ENCODE measurements around the gene EIF3K. TPM values are rescaled to one million over a fixed set of nuclear protein-coding genes. Genes with fewer than 3 reads are reported as not detected.

Gene EIF3K
- total and polyA plus RNA-seq, 2 of the 13 experiments (the other 11 are each of a cell fraction or from before 2014, with no cell fraction given), result 179 to 258 TPM

- DNase-seq (ENCODE audit: low spot score) (no peak), ATAC-seq (no peak; the same call in 2 of the 3 replicates), FAIRE-seq (no peak)
- no peaks in the 10 kb centered on the region for H3K9me3 ChIP-seq (ENCODE audit: low read length)
- in situ Hi-C loops (cut with HindIII; ENCODE audit: extremely low pct_ligation_motif_present, low pct_unique_long_range_greater_than_20kb) (no loop called here), intact Hi-C loops (cut with micrococcal nuclease; ENCODE audit: unreplicated experiment) (no loop called here)
- H2AFZ ChIP-seq (ENCODE audit: low read length), result no peak overlapping the region
- H3K27me3 ChIP-seq (ENCODE audit: control insufficient read depth in 1 of 2, insufficient read depth in 2 of 2, low read length in 2 of 2), result no peaks in the 10 kb centered on the region
- ChIA-PET CTCF (ENCODE audit: low intra/inter-chr PET ratio, low total read pairs) (no interaction called here), POLR2A (interaction anchor here (1.0 to 1.4 kb wide), 4 partner anchors 8 to 166 kb away, joined by 3 to 4 read pairs (median 4); partner anchors contain the start of gene ECH1)
- H3K9ac ChIP-seq (ENCODE audit: insufficient read depth, low read depth, low read length), result 0 out of 2 replicates have a peak overlapping the region, but pooled peaks have one; percentile 13
- H4K20me1 ChIP-seq (ENCODE audit: insufficient read depth, low read length), result peaks cover 80% of the 10 kb centered on the region
- TF ChIP-seq ZNF558 (CRISPR knock-in tag; IDR thresholded peaks at IDR 0.05; ENCODE audit: borderline replicate concordance) (no peak), KLF9 (CRISPR knock-in tag; IDR thresholded peaks at IDR 0.05; ENCODE audit: low read depth) (no peak), ZBTB14 (CRISPR knock-in tag; IDR thresholded peaks at IDR 0.05) (no peak), U2AF1 (optimal IDR thresholded peaks at IDR 0.05; ENCODE audit: low read depth, low read length) (no peak), NFYC (CRISPR knock-in tag; IDR thresholded peaks at IDR 0.05) (no peak), SOX13 (IDR thresholded peaks at IDR 0.05) (no peak), SOX13 (CRISPR knock-in tag; conservative IDR thresholded peaks at IDR 0.05 in 1 of 2, IDR thresholded peaks at IDR 0.05 in 1 of 2) (no peak), MBNL3 (CRISPR knock-in tag; conservative IDR thresholded peaks at IDR 0.05) (no peak), THAP9 (CRISPR knock-in tag; IDR thresholded peaks at IDR 0.05; ENCODE audit: borderline replicate concordance) (no peak), MAX (IDR thresholded peaks at IDR 0.05) (no peak), POLR2G (IDR thresholded peaks at IDR 0.05; ENCODE audit: low read depth, low read length) (no peak), NAIF1 (CRISPR knock-in tag; IDR thresholded peaks at IDR 0.05; ENCODE audit: borderline replicate concordance) (no peak), MYPOP (CRISPR knock-in tag; IDR thresholded peaks at IDR 0.05) (no peak)
- TF ChIP-seq, protein P1, sequence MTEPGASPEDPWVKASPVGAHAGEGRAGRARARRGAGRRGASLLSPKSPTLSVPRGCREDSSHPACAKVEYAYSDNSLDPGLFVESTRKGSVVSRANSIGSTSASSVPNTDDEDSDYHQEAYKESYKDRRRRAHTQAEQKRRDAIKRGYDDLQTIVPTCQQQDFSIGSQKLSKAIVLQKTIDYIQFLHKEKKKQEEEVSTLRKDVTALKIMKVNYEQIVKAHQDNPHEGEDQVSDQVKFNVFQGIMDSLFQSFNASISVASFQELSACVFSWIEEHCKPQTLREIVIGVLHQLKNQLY (CRISPR knock-in tag; IDR thresholded peaks at IDR 0.05), result no peak
- TF ChIP-seq, protein P2, sequence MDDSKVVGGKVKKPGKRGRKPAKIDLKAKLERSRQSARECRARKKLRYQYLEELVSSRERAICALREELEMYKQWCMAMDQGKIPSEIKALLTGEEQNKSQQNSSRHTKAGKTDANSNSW (CRISPR knock-in tag; IDR thresholded peaks at IDR 0.05; ENCODE audit: borderline replicate concordance), result no peak
- TF ChIP-seq, protein P3, sequence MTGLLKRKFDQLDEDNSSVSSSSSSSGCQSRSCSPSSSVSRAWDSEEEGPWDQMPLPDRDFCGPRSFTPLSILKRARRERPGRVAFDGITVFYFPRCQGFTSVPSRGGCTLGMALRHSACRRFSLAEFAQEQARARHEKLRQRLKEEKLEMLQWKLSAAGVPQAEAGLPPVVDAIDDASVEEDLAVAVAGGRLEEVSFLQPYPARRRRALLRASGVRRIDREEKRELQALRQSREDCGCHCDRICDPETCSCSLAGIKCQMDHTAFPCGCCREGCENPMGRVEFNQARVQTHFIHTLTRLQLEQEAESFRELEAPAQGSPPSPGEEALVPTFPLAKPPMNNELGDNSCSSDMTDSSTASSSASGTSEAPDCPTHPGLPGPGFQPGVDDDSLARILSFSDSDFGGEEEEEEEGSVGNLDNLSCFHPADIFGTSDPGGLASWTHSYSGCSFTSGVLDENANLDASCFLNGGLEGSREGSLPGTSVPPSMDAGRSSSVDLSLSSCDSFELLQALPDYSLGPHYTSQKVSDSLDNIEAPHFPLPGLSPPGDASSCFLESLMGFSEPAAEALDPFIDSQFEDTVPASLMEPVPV (CRISPR knock-in tag; IDR thresholded peaks at IDR 0.05), result no peak
- H3K4me1 ChIP-seq (ENCODE audit: insufficient read depth, low read length), result peaks cover 98% of the 10 kb centered on the region
- H3K4me3 ChIP-seq (replicated peaks in 1 of 3; ENCODE audit: insufficient read depth in 1 of 3, low read depth in 2 of 3, low read length in 3 of 3), result 0 out of 6 replicates have a peak overlapping the region, but pooled peaks of 1 of the 3 experiments have one; percentile 4
- H3K4me2 ChIP-seq (ENCODE audit: low read depth, low read length), result peak overlapping the region; percentile 45
- peak overlapping the region; percentile 44 for H3K27ac ChIP-seq (ENCODE audit: extremely low read length, insufficient read depth, low read length)
- peaks cover 97% of the 10 kb centered on the region for H3K79me2 ChIP-seq (ENCODE audit: insufficient read depth, low read length)
- WGBS (ENCODE audit: low lambda C conversion rate), result 54% methylated on average over 6 of the region's 13 CpGs
- peaks cover 20 to 66% of the 10 kb centered on the region in 2 experiments for H3K36me3 ChIP-seq (replicated peaks in 1 of 2; ENCODE audit: control insufficient read depth in 1 of 2, insufficient read depth in 2 of 2, low read length in 2 of 2)
- BruUV-seq (replicated peaks), result no TSS peak
These were observed 46.4 kb downstream of the EIF3K start for GRCh38 chr19:38665219-38665931.

All from HepG2 (cell line).